Stomach (tissue), 4 donors: ENCODE data around the gene TTC33.

Experiments
- CTCF ChIP-seq, 7 experiments: fragments of 450-650 bp in 4 of 7; fragments of 200-600 bp in 3 of 7; sonication (generic) in 3 of 7; IDR thresholded peaks; one replicate each; pipeline ENCODE4 v1.5.1; 2016 to 2019; ENCODE audit warnings: antibody characterized with exemption in 7 of 7, control low read depth in 2 of 7, mild to moderate bottlenecking in 1 of 7
- POLR2A ChIP-seq, 4 donors: fragments of 450-650 bp; IDR thresholded peaks; one replicate each; pipeline ENCODE4 v1.6.1; 2016; ENCODE audit warnings: antibody characterized with exemption in 4 of 4, control low read depth in 2 of 4, mild to moderate bottlenecking in 1 of 4, moderate library complexity in 1 of 4

DNA sequence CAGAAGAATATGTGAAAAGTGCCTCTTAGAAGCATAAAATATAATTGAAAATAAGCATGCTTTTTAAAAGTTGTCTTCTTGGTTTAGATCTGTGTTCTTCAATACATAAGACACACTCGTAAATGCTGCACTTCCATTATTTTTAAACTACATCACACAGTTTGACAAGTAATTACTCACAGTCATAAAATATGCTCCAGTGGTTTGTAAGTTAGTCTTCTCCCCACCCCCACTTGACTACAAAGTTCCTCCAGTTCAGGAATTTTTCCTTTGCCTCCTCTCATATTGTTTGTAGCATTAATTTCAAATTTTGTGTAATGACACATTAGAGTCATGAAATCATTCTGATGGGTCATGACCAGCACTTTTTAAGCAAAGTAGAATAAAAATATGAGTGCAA lies 136.3 kb downstream of the TTC33 start:
- TF ChIP-seq CTCF (IDR thresholded peaks at IDR 0.05) (no peak), POLR2A (IDR thresholded peaks at IDR 0.05) (no peak)
